A549 (cell line): ENCODE measurements around the gene TNKS2.

Source experiments
- CEBPB ChIP-seq, 2 experiments: fragments of >200 bp in 1 of 2; sonication (Bioruptor Twin) in 1 of 2; formaldehyde crosslinking in 1 of 2; IDR thresholded peaks; 2 replicates each; pipeline ENCODE4 v1.6.1; 2012 to 2016
- ESRRA ChIP-seq: fragments of 150-350 bp; IDR thresholded peaks from 2 replicates; pipeline ENCODE4 v1.6.1; 2014; ENCODE audit warnings: mild to moderate bottlenecking, low read length, borderline replicate concordance
- HOXA7 ChIP-seq: fragments of 250-450 bp; sonication (Bioruptor Pico); IDR thresholded peaks from 2 replicates; pipeline ENCODE4 v1.5.0; 2020; ENCODE audit warnings: mild to moderate bottlenecking, moderate library complexity
- POLR2A ChIP-seq: IDR thresholded peaks from 2 replicates; pipeline ENCODE4 v1.6.1; 2012; ENCODE audit warnings: mild to moderate bottlenecking, low read length
- TF ChIP-seq, protein P1 (sequence below): IDR thresholded peaks from 2 replicates; pipeline ENCODE4 v1.6.1; 2012
- TF ChIP-seq, protein P2 (sequence below): IDR thresholded peaks from 2 replicates; pipeline ENCODE4 v1.6.1; 2012; ENCODE audit warnings: low read depth, borderline replicate concordance
- TF ChIP-seq, protein P3 (sequence below): fragments of >200 bp; sonication (Bioruptor Twin); formaldehyde crosslinking; IDR thresholded peaks from 3 replicates; pipeline ENCODE4 v1.5.1; 2016

DNA sequence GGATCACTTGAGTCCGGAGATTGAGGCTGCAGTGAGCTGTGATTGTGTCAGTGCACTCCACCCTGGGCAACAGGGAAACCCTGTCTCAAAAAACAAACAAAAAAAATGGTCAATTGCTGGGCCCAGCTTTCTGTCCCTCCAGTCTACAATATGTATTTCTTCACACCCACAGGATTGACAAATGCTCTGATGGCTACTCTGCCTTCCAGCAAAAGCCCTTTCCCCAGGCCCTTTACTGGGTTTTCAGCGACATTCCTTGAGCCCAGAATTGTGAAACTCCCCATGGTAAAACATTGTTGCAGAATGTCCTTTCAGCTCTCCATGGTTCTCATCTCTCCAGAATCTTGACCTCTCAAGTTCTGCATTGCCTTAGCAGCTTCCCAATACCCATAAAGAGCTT lies 23.7 kb upstream of the TNKS2 start:
- no peak for TF ChIP-seq POLR2A
- TF ChIP-seq HOXA7, result no peak
- TF ChIP-seq, protein P1, sequence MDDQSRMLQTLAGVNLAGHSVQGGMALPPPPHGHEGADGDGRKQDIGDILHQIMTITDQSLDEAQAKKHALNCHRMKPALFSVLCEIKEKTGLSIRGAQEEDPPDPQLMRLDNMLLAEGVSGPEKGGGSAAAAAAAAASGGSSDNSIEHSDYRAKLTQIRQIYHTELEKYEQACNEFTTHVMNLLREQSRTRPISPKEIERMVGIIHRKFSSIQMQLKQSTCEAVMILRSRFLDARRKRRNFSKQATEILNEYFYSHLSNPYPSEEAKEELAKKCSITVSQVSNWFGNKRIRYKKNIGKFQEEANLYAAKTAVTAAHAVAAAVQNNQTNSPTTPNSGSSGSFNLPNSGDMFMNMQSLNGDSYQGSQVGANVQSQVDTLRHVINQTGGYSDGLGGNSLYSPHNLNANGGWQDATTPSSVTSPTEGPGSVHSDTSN, result no peak
- TF ChIP-seq, protein P2, sequence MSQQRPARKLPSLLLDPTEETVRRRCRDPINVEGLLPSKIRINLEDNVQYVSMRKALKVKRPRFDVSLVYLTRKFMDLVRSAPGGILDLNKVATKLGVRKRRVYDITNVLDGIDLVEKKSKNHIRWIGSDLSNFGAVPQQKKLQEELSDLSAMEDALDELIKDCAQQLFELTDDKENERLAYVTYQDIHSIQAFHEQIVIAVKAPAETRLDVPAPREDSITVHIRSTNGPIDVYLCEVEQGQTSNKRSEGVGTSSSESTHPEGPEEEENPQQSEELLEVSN, result no peak
- TF ChIP-seq ESRRA, result no peak
- TF ChIP-seq, protein P3, sequence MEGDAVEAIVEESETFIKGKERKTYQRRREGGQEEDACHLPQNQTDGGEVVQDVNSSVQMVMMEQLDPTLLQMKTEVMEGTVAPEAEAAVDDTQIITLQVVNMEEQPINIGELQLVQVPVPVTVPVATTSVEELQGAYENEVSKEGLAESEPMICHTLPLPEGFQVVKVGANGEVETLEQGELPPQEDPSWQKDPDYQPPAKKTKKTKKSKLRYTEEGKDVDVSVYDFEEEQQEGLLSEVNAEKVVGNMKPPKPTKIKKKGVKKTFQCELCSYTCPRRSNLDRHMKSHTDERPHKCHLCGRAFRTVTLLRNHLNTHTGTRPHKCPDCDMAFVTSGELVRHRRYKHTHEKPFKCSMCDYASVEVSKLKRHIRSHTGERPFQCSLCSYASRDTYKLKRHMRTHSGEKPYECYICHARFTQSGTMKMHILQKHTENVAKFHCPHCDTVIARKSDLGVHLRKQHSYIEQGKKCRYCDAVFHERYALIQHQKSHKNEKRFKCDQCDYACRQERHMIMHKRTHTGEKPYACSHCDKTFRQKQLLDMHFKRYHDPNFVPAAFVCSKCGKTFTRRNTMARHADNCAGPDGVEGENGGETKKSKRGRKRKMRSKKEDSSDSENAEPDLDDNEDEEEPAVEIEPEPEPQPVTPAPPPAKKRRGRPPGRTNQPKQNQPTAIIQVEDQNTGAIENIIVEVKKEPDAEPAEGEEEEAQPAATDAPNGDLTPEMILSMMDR, result no peak
- TF ChIP-seq CEBPB (IDR thresholded peaks at IDR 0.05), result no peak
